OCI-M2 (cell line): ENCODE results near the gene MYH10.
"Not testable (repeated sequence)": the region's sequence is repeated elsewhere in the genome, so short reads cannot be mapped to it uniquely, and the experiment has no call there.

Experiments used
- DNase-seq: peaks from one replicate; lab custom pipeline; 2025; ENCODE audit not compliant: unreplicated experiment; lab: John Stamatoyannopoulos, UW

Gene MYH10

GRCh38 chr17:8630227-8630801 lies at the start of gene MYH10:
Gene MYH10, minus strand, starts transcription at chr17:8630725. Its CDS starts 7,479 bp downstream, at chr17:8623246.
- DNase-seq: no peak

- no peak for DNase-seq
These were observed 48.6 kb upstream of the MYH10 start for GRCh38 chr17:8679126-8679525.

- DNase-seq: no peak
These were observed 44.8 kb upstream of the MYH10 start for GRCh38 chr17:8675306-8675705.

- no peak for DNase-seq
These were observed 44.1 kb upstream of the MYH10 start for GRCh38 chr17:8674344-8675305.

GRCh38 chr17:8673612-8674011 lies 43.1 kb upstream of the MYH10 start:
- DNase-seq: no peak

- DNase-seq: no peak
These were observed 41.8 kb upstream of the MYH10 start for GRCh38 chr17:8672326-8672725.

- DNase-seq: no peak
These were observed 39.9 kb upstream of the MYH10 start for GRCh38 chr17:8670421-8670820.

- DNase-seq: no peak
These were observed 37.7 kb upstream of the MYH10 start for GRCh38 chr17:8668176-8668740.

GRCh38 chr17:8667421-8667820 lies 36.9 kb upstream of the MYH10 start:
- no peak for DNase-seq

- no peak for DNase-seq
These were observed 35.2 kb upstream of the MYH10 start for GRCh38 chr17:8665684-8666083.

- no peak for DNase-seq
These were observed 34.1 kb upstream of the MYH10 start for GRCh38 chr17:8664456-8665126.

- no peak for DNase-seq
These were observed 32.4 kb upstream of the MYH10 start for GRCh38 chr17:8662973-8663372.

GRCh38 chr17:8662076-8662831 lies 31.7 kb upstream of the MYH10 start:
- no peak for DNase-seq

GRCh38 chr17:8660709-8661108 lies 30.2 kb upstream of the MYH10 start:
- DNase-seq: not testable (repeated sequence)

- DNase-seq: no peak
These were observed 29.4 kb upstream of the MYH10 start for GRCh38 chr17:8659758-8660410.

GRCh38 chr17:8658810-8659209 lies 28.3 kb upstream of the MYH10 start:
- DNase-seq: no peak

GRCh38 chr17:8656693-8657092 lies 26.2 kb upstream of the MYH10 start:
- DNase-seq: no peak

GRCh38 chr17:8654822-8655221 lies 24.3 kb upstream of the MYH10 start:
- no peak for DNase-seq

- no peak for DNase-seq
These were observed 20.5 kb upstream of the MYH10 start for GRCh38 chr17:8651013-8651412.

- no peak for DNase-seq
These were observed 19.6 kb upstream of the MYH10 start for GRCh38 chr17:8650119-8650499.
